GM23338 (cell line): ENCODE measurements around the gene CDKAL1. TPM values are rescaled to one million over a fixed set of nuclear protein-coding genes. Genes with fewer than 3 reads are reported as not detected.
A peak's percentile ranks its signal among the peaks of the same experiment; 100 is the strongest.

ENCODE experiments used
- ATAC-seq: fragments of 200-7000 bp; cut with Tn5 transposase; 3 replicates; pipeline ENCODE4 v1.9.1; 2020
- DNase-seq: peaks from one replicate; pipeline ENCODE4 v3.0.0-alpha.2; 2015; ENCODE audit warnings: low spot score
- H2AFZ ChIP-seq: fragments of 200-600 bp; sonication (generic); 2 replicates; pipeline ENCODE4 v1.8.0; 2016; ENCODE audit warnings: antibody characterized with exemption, mild to moderate bottlenecking, moderate library complexity
- H3F3A ChIP-seq: fragments of 200-600 bp; sonication (generic); replicated peaks from 2 replicates; pipeline ENCODE4 v1.8.0; 2017; ENCODE audit warnings: antibody characterized with exemption, mixed run types, low read depth
- H3K27ac ChIP-seq: fragments of 200-600 bp; sonication (generic); 2 replicates; pipeline ENCODE4 v1.6.1; 2016; ENCODE audit warnings: low read depth
- H3K27me3 ChIP-seq: fragments of 200-600 bp; sonication (generic); 2 replicates; pipeline ENCODE4 v1.8.0; 2016; ENCODE audit warnings: mild to moderate bottlenecking, mixed run types, moderate library complexity; ENCODE audit not compliant: insufficient read depth
- H3K36me3 ChIP-seq: fragments of 200-600 bp; sonication (generic); 2 replicates; pipeline ENCODE4 v1.8.0; 2016; ENCODE audit warnings: mild to moderate bottlenecking; ENCODE audit not compliant: insufficient read depth
- H3K4me1 ChIP-seq: fragments of 200-600 bp; sonication (generic); 2 replicates; pipeline ENCODE4 v1.8.0; 2016; ENCODE audit warnings: mild to moderate bottlenecking, moderate library complexity; ENCODE audit not compliant: insufficient read depth
- H3K4me2 ChIP-seq: fragments of 200-600 bp; sonication (generic); 2 replicates; pipeline ENCODE4 v1.7.1; 2017; ENCODE audit warnings: mixed run types
- H3K4me3 ChIP-seq: fragments of 200-600 bp; sonication (generic); 2 replicates; pipeline ENCODE4 v1.6.1; 2016; ENCODE audit warnings: mixed run types
- H3K79me2 ChIP-seq: fragments of 200-600 bp; sonication (generic); replicated peaks from 2 replicates; pipeline ENCODE4 v1.8.0; 2017; ENCODE audit warnings: mild to moderate bottlenecking; ENCODE audit not compliant: insufficient read depth
- H3K9me2 ChIP-seq: fragments of 200-600 bp; sonication (generic); 2 replicates; pipeline ENCODE4 v1.8.0; 2017; ENCODE audit not compliant: insufficient read depth
- H4K20me1 ChIP-seq: fragments of 200-600 bp; sonication (generic); replicated peaks from 2 replicates; pipeline ENCODE4 v1.8.0; 2017; ENCODE audit warnings: mild to moderate bottlenecking; ENCODE audit not compliant: insufficient read depth
- H3K27ac Mint-ChIP-seq: 2 replicates; pipeline ENCODE4 v1.8.0; 2020; ENCODE audit warnings: inconsistent platforms, mild to moderate bottlenecking, moderate library complexity, mixed read lengths
- H3K27me3 Mint-ChIP-seq: 3 replicates; pipeline ENCODE4 v1.8.0; 2022; ENCODE audit warnings: low read depth, mild to moderate bottlenecking, moderate library complexity, mixed read lengths, inconsistent platforms; ENCODE audit not compliant: insufficient read depth, poor library complexity
- H3K36me3 Mint-ChIP-seq: 3 replicates; pipeline ENCODE4 v1.8.0; 2021; ENCODE audit warnings: low read depth, mild to moderate bottlenecking, inconsistent platforms, moderate library complexity, mixed read lengths
- H3K4me1 Mint-ChIP-seq: 3 replicates; pipeline ENCODE4 v1.8.0; 2020; ENCODE audit warnings: mild to moderate bottlenecking, inconsistent platforms, mixed read lengths
- H3K4me3 Mint-ChIP-seq: 3 replicates; pipeline ENCODE4 v1.8.0; 2021; ENCODE audit warnings: moderate library complexity, mild to moderate bottlenecking, inconsistent platforms, mixed read lengths
- H3K9me3 Mint-ChIP-seq: 3 replicates; pipeline ENCODE4 v1.8.0; 2020; ENCODE audit warnings: moderate library complexity, mild to moderate bottlenecking, inconsistent platforms, mixed read lengths
- CREB1 ChIP-seq: fragments of 250-450 bp; sonication (Bioruptor Pico); IDR thresholded peaks from 2 replicates; pipeline ENCODE4 v1.5.0; 2020; ENCODE audit warnings: low read depth, mild to moderate bottlenecking, moderate library complexity
- CTCF ChIP-seq, 2 experiments: fragments of 200-600 bp in 1 of 2; sonication (generic) in 1 of 2; conservative IDR thresholded peaks; 2 replicates each; pipeline versions ENCODE4 v1.5.1 to v1.6.1; 2016 to 2017; ENCODE audit warnings: antibody characterized with exemption in 2 of 2, low read depth in 2 of 2, mild to moderate bottlenecking in 2 of 2, moderate library complexity in 1 of 2
- EZH2 ChIP-seq: fragments of 200-600 bp; sonication (generic); IDR thresholded peaks from one replicate; pipeline ENCODE4 v1.8.0; 2017; ENCODE audit warnings: antibody characterized with exemption, mild to moderate bottlenecking, low read depth; ENCODE audit not compliant: unreplicated experiment
- EZH2phosphoT487 ChIP-seq: fragments of 200-600 bp; sonication (generic); IDR thresholded peaks from one replicate; pipeline ENCODE4 v1.8.1; 2018; ENCODE audit warnings: antibody characterized with exemption; ENCODE audit not compliant: unreplicated experiment
- JUNB ChIP-seq: IDR thresholded peaks from one replicate; pipeline ENCODE4 v1.6.1; 2016; ENCODE audit warnings: antibody characterized with exemption; ENCODE audit not compliant: unreplicated experiment
- NANOG ChIP-seq: IDR thresholded peaks from 2 replicates; pipeline ENCODE4 v1.6.1; 2016; ENCODE audit warnings: antibody characterized with exemption, borderline replicate concordance
- POLR2AphosphoS5 ChIP-seq: IDR thresholded peaks from 2 replicates; pipeline ENCODE4 v1.6.1; 2016; ENCODE audit warnings: antibody characterized with exemption, low read depth
- REST ChIP-seq: IDR thresholded peaks from one replicate; pipeline ENCODE4 v1.6.1; 2018; ENCODE audit warnings: antibody characterized with exemption; ENCODE audit not compliant: unreplicated experiment
- STAT1 ChIP-seq: IDR thresholded peaks from one replicate; pipeline ENCODE4 v1.6.1; 2016; ENCODE audit warnings: antibody characterized with exemption; ENCODE audit not compliant: unreplicated experiment
- ZNF114 ChIP-seq: fragments of 250-450 bp; sonication (Bioruptor Pico); IDR thresholded peaks from 2 replicates; pipeline ENCODE4 v1.5.0; 2020; ENCODE audit warnings: mild to moderate bottlenecking, moderate library complexity
- ZNF331 ChIP-seq: fragments of 250-450 bp; sonication (Bioruptor Pico); IDR thresholded peaks from 2 replicates; pipeline ENCODE4 v1.5.0; 2020; ENCODE audit warnings: low read depth, mild to moderate bottlenecking, moderate library complexity
- polyA plus RNA-seq: library from polyadenylated mRNA; unstranded; fragments of >200 nt; fragmentation: Nextera tagmentation; extraction: Ambion mirVana; gene quantifications from 2 replicates; pipeline ENCODE4 v1.2.1, GENCODE V29; 2016
- total RNA-seq: library from RNA; depleted of rRNA; stranded (reverse); fragments of >200 nt; shearing (Covaris generic); gene quantifications from 2 replicates; pipeline ENCODE4 v1.2.3, GENCODE V29; 2014
- TF ChIP-seq, protein P1 (sequence below): IDR thresholded peaks from 2 replicates; pipeline ENCODE4 v1.6.1; 2016; ENCODE audit warnings: antibody characterized with exemption
- TF ChIP-seq, protein P2 (sequence below): fragments of 250-450 bp; sonication (Bioruptor Pico); IDR thresholded peaks from 2 replicates; pipeline ENCODE4 v1.5.0; 2020; ENCODE audit warnings: mild to moderate bottlenecking, moderate library complexity

Gene CDKAL1
- total and polyA plus RNA-seq, 2 experiments from 2014 or later, result 17.8 to 35.0 TPM

DNA sequence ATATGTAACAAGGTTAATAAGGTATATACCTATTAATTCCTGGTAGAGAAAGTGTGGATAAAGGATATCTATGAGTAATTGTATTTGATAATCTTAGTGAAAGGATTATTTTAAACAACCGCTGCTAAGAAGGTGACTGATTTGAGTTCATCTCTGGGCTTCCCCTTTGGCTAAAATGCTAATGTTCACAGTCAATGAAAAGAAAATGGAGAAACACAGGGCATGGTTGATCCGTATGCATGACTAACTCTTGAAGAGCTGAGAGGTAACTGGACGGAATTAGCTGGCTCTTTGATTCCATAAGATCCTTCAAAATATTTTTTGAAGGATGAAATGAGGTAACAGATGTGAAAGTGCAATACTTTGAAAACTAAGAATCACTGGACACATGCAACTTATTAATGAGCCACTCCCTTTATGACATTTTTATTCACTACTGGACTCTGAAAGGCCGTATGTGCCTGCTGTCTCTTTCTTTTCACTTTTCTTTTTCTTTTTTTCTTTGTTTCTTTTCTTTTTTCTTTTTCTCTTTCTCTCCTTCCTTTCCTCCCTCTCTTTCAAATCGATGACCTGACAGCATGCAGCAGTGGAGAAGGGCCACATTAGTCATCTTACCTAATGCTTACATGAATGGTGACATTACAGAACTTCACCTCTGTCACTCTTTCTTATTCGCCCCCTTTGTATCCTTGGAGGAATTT, 464.6 kb downstream of the CDKAL1 start:
- DNase-seq (peak; percentile 5), ATAC-seq (no peak)
- peaks cover 6% of the 10 kb centered on the region; the same call in 2 of the 3 replicates for H3K9me3 Mint-ChIP-seq
- no peaks in the 10 kb centered on the region for H3K27me3 ChIP-seq
- H3K79me2 ChIP-seq, result no peaks in the 10 kb centered on the region
- peaks cover 37% of the 10 kb centered on the region for H3K4me1 ChIP-seq
- peaks cover 22% of the 10 kb centered on the region for H3K4me1 Mint-ChIP-seq
- H3K27ac ChIP-seq, result no peak overlapping the region
- H3K4me2 ChIP-seq, result no peak overlapping the region
- TF ChIP-seq JUNB (no peak), EZH2 (no peak), ZNF331 (CRISPR knock-in tag) (no peak), CTCF (conservative IDR thresholded peaks at IDR 0.05; ENCODE audit: low read depth in 2 of 2) (no peak), STAT1 (no peak), EZH2phosphoT487 (no peak), NANOG (no peak), ZNF114 (CRISPR knock-in tag) (no peak), POLR2AphosphoS5 (no peak), REST (no peak), CREB1 (no peak)
- TF ChIP-seq, protein P1, sequence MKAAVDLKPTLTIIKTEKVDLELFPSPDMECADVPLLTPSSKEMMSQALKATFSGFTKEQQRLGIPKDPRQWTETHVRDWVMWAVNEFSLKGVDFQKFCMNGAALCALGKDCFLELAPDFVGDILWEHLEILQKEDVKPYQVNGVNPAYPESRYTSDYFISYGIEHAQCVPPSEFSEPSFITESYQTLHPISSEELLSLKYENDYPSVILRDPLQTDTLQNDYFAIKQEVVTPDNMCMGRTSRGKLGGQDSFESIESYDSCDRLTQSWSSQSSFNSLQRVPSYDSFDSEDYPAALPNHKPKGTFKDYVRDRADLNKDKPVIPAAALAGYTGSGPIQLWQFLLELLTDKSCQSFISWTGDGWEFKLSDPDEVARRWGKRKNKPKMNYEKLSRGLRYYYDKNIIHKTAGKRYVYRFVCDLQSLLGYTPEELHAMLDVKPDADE, result no peak
- TF ChIP-seq, protein P2, sequence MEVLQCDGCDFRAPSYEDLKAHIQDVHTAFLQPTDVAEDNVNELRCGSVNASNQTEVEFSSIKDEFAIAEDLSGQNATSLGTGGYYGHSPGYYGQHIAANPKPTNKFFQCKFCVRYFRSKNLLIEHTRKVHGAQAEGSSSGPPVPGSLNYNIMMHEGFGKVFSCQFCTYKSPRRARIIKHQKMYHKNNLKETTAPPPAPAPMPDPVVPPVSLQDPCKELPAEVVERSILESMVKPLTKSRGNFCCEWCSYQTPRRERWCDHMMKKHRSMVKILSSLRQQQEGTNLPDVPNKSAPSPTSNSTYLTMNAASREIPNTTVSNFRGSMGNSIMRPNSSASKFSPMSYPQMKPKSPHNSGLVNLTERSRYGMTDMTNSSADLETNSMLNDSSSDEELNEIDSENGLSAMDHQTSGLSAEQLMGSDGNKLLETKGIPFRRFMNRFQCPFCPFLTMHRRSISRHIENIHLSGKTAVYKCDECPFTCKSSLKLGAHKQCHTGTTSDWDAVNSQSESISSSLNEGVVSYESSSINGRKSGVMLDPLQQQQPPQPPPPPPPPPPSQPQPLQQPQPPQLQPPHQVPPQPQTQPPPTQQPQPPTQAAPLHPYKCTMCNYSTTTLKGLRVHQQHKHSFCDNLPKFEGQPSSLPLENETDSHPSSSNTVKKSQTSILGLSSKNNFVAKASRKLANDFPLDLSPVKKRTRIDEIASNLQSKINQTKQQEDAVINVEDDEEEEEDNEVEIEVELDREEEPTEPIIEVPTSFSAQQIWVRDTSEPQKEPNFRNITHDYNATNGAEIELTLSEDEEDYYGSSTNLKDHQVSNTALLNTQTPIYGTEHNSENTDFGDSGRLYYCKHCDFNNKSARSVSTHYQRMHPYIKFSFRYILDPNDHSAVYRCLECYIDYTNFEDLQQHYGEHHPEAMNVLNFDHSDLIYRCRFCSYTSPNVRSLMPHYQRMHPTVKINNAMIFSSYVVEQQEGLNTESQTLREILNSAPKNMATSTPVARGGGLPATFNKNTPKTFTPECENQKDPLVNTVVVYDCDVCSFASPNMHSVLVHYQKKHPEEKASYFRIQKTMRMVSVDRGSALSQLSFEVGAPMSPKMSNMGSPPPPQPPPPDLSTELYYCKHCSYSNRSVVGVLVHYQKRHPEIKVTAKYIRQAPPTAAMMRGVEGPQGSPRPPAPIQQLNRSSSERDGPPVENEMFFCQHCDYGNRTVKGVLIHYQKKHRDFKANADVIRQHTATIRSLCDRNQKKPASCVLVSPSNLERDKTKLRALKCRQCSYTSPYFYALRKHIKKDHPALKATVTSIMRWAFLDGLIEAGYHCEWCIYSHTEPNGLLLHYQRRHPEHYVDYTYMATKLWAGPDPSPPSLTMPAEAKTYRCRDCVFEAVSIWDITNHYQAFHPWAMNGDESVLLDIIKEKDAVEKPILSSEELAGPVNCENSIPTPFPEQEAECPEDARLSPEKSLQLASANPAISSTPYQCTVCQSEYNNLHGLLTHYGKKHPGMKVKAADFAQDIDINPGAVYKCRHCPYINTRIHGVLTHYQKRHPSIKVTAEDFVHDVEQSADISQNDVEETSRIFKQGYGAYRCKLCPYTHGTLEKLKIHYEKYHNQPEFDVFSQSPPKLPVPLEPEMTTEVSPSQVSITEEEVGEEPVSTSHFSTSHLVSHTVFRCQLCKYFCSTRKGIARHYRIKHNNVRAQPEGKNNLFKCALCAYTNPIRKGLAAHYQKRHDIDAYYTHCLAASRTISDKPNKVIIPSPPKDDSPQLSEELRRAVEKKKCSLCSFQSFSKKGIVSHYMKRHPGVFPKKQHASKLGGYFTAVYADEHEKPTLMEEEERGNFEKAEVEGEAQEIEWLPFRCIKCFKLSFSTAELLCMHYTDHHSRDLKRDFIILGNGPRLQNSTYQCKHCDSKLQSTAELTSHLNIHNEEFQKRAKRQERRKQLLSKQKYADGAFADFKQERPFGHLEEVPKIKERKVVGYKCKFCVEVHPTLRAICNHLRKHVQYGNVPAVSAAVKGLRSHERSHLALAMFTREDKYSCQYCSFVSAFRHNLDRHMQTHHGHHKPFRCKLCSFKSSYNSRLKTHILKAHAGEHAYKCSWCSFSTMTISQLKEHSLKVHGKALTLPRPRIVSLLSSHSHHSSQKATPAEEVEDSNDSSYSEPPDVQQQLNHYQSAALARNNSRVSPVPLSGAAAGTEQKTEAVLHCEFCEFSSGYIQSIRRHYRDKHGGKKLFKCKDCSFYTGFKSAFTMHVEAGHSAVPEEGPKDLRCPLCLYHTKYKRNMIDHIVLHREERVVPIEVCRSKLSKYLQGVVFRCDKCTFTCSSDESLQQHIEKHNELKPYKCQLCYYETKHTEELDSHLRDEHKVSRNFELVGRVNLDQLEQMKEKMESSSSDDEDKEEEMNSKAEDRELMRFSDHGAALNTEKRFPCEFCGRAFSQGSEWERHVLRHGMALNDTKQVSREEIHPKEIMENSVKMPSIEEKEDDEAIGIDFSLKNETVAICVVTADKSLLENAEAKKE (CRISPR knock-in tag), result no peak
- H4K20me1 ChIP-seq, result no peaks in the 10 kb centered on the region
- no peaks in the 10 kb centered on the region for H3K27me3 Mint-ChIP-seq
- H3K36me3 Mint-ChIP-seq, result peaks cover 16% of the 10 kb centered on the region
- no peak overlapping the region for H3K4me3 Mint-ChIP-seq
- H2AFZ ChIP-seq, result no peak overlapping the region
- peaks cover 6% of the 10 kb centered on the region; the same call in 1 of the 2 replicates for H3K36me3 ChIP-seq
- H3F3A ChIP-seq, result no peaks in the 10 kb centered on the region
- no peak overlapping the region for H3K4me3 ChIP-seq
- H3K27ac Mint-ChIP-seq, result peak overlapping the region; percentile 3; the same call in 1 of the 2 replicates
- no peaks in the 10 kb centered on the region for H3K9me2 ChIP-seq
